ENCODE results near the gene BAD. TPM values are rescaled to one million over a fixed set of nuclear protein-coding genes. Genes with fewer than 3 reads are reported as not detected.

Gene BAD
- total RNA-seq, 1 experiment from 2014 or later = 368 TPM

DNA sequence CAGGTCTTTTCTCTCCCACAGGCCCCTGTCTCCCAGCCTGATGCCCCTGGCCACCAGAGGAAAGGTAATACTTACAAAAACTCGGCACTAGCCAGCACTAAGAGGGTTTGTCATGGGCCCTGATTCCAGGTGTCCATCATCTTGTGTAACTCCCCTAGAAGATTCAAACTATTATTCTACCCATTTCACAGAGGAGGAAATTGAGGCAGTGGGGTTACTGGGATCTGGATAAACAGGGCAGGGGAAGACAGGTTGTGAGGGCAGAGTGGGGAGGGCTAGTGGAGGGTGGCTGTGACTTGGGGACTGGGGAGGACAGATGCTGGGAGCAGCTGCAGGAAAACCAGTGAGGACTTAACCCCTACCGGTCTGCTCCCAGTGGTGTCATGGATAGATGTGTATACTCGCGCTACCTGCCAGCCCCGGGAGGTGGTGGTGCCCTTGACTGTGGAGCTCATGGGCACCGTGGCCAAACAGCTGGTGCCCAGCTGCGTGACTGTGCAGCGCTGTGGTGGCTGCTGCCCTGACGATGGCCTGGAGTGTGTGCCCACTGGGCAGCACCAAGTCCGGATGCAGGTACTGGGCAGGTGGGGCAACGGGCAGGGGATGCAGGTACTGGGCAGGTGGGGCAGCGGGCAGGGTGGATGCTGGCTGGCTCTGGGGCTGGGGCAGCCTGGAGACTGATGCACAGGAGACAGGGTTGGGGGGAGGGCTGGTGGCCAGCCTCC is 48.9 kb downstream of the BAD start:
- POLR2A ChIA-PET (ENCODE audit: unreplicated experiment) = interaction anchor here (0.5 kb wide), 1 partner anchor 882 kb away, joined by 4 read pairs; the partner anchor contains the start of gene ZNHIT2
- Histone ChIP-seq H3K36me3 (ENCODE audit: low read depth, low read length) (no peaks in the 10 kb centered on the region; the same call in 1 of the 2 replicates), H3K9ac (ENCODE audit: low read length) (no peak overlapping the region), H3K27ac (ENCODE audit: low read length) (no peak overlapping the region), H2AFZ (ENCODE audit: low read length) (no peak overlapping the region), H3K9me3 (ENCODE audit: low read length) (no peaks in the 10 kb centered on the region), H4K20me1 (ENCODE audit: low read length) (no peaks in the 10 kb centered on the region), H3K4me1 (ENCODE audit: insufficient read depth, low read length) (peaks cover 53% of the 10 kb centered on the region), H3K9me2 (replicated peaks; ENCODE audit: low read length) (no peaks in the 10 kb centered on the region), H3K27me3 (ENCODE audit: low read length) (no peaks in the 10 kb centered on the region), H3K4me2 (ENCODE audit: low read length) (peak overlapping the region; percentile 94), H3K79me2 (ENCODE audit: low read length) (peaks cover 11% of the 10 kb centered on the region; the same call in 1 of the 2 replicates), H3F3A (ENCODE audit: low read length, unreplicated experiment) (peaks cover 15% of the 10 kb centered on the region), H3K4me3 (ENCODE audit: low read length) (peak overlapping the region; percentile 82)
- CTCF ChIA-PET = interaction anchor here (0.6 kb wide), 1 partner anchor 69 kb away, joined by 4 read pairs; no protein-coding TSS in a partner anchor
- ATAC-seq (no peak), DNase-seq (no peak)
- TF ChIP-seq EZH2phosphoT487 (IDR thresholded peaks at IDR 0.05; ENCODE audit: borderline replicate concordance, low read length) (no peak), EZH2 (IDR thresholded peaks at IDR 0.05; ENCODE audit: low read length, unreplicated experiment) (no peak)
- TF ChIP-seq, protein P1, sequence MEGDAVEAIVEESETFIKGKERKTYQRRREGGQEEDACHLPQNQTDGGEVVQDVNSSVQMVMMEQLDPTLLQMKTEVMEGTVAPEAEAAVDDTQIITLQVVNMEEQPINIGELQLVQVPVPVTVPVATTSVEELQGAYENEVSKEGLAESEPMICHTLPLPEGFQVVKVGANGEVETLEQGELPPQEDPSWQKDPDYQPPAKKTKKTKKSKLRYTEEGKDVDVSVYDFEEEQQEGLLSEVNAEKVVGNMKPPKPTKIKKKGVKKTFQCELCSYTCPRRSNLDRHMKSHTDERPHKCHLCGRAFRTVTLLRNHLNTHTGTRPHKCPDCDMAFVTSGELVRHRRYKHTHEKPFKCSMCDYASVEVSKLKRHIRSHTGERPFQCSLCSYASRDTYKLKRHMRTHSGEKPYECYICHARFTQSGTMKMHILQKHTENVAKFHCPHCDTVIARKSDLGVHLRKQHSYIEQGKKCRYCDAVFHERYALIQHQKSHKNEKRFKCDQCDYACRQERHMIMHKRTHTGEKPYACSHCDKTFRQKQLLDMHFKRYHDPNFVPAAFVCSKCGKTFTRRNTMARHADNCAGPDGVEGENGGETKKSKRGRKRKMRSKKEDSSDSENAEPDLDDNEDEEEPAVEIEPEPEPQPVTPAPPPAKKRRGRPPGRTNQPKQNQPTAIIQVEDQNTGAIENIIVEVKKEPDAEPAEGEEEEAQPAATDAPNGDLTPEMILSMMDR (conservative IDR thresholded peaks at IDR 0.05; ENCODE audit: low read depth, low read length) = no peak
- TSS peak; percentile 25 for BruUV-seq (replicated peaks)
- intact Hi-C loops (cut with micrococcal nuclease) = no loop called here

DNA sequence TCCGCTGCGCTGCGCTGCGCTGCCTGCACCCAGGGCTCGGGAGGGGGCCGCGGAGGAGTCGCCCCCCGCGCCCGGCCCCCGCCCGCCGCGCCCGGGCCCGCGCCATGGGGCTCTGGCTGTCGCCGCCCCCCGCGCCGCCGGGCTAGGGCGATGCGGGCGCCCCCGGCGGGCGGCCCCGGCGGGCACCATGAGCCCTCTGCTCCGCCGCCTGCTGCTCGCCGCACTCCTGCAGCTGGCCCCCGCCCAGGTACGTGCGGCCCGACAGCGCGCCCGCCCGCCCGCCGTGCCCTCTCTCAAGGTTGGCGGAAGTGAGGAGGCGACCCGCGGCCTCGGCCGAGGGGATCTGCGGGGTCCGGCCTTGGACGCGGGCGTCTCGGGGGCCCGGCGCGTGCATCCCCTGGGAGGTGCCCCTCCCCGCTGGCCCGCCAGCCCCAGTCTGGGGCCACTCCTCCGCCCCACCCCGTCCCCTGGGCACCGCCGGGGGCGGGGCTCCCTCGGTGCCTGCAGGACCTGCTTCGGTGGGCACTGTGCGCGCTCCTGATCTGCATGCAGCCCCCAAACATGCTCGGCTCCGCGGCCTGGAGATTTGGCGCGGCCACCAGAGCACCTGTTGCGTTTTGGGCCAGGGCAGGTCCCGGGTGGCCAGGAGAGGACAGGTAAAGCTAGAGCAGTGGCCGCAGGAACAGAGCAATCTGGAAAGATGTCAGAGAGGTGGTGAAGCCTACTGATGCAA is 49.7 kb downstream of the BAD start:
- BruUV-seq (replicated peaks) = no TSS peak
- TF ChIP-seq, protein P1 (conservative IDR thresholded peaks at IDR 0.05; ENCODE audit: low read depth, low read length) = no peak
- TF ChIP-seq EZH2phosphoT487 (IDR thresholded peaks at IDR 0.05; ENCODE audit: borderline replicate concordance, low read length) (no peak), EZH2 (IDR thresholded peaks at IDR 0.05; ENCODE audit: low read length, unreplicated experiment) (no peak)
- Histone ChIP-seq H3K4me1 (ENCODE audit: insufficient read depth, low read length) (peaks cover 48% of the 10 kb centered on the region), H3K4me3 (ENCODE audit: low read length) (peak overlapping the region; percentile 82), H3K27ac (ENCODE audit: low read length) (no peak overlapping the region), H3K9me2 (replicated peaks; ENCODE audit: low read length) (no peaks in the 10 kb centered on the region), H4K20me1 (ENCODE audit: low read length) (no peaks in the 10 kb centered on the region), H3F3A (ENCODE audit: low read length, unreplicated experiment) (peaks cover 7% of the 10 kb centered on the region), H3K9ac (ENCODE audit: low read length) (no peak overlapping the region), H2AFZ (ENCODE audit: low read length) (peak overlapping the region; percentile 69), H3K4me2 (ENCODE audit: low read length) (peak overlapping the region; percentile 94), H3K36me3 (ENCODE audit: low read depth, low read length) (no peaks in the 10 kb centered on the region; the same call in 1 of the 2 replicates), H3K9me3 (ENCODE audit: low read length) (no peaks in the 10 kb centered on the region), H3K27me3 (ENCODE audit: low read length) (no peaks in the 10 kb centered on the region), H3K79me2 (ENCODE audit: low read length) (peaks cover 11% of the 10 kb centered on the region; the same call in 1 of the 2 replicates)
- peak; percentile 59 for DNase-seq
- peak; percentile 32 for ATAC-seq
- ChIA-PET POLR2A (ENCODE audit: unreplicated experiment) (interaction anchor here (0.5 kb wide), 1 partner anchor 883 kb away, joined by 4 read pairs; the partner anchor contains the start of gene ZNHIT2), CTCF (no interaction called here)
- intact Hi-C loops (cut with micrococcal nuclease) = loop anchor here (5.0 kb wide), 1 partner anchor 48 kb away; the partner anchor contains the start of gene STIP1

All from PC-3 (cell line).